Fibroblast of mammary gland (primary cell): ENCODE measurements around the gene HORMAD2.

Experiments
- DNase-seq: peaks from one replicate; pipeline ENCODE4 v3.0.0-alpha.2; 2010; ENCODE audit warnings: low read depth
- H3K4me3 ChIP-seq: 2 replicates; pipeline ENCODE4 v1.5.1; 2011; ENCODE audit warnings: low read depth, mild to moderate bottlenecking, low read length, moderate library complexity; ENCODE audit not compliant: control insufficient read depth
- TF ChIP-seq, protein P1 (sequence below): conservative IDR thresholded peaks from 2 replicates; pipeline ENCODE4 v1.5.1; 2011; ENCODE audit warnings: low read depth, low read length, inconsistent platforms; ENCODE audit not compliant: control insufficient read depth, insufficient read depth

The HORMAD2 gene

GRCh38 chr22:30185549-30185948, 105.3 kb downstream of the HORMAD2 start:
- TF ChIP-seq, protein P1, sequence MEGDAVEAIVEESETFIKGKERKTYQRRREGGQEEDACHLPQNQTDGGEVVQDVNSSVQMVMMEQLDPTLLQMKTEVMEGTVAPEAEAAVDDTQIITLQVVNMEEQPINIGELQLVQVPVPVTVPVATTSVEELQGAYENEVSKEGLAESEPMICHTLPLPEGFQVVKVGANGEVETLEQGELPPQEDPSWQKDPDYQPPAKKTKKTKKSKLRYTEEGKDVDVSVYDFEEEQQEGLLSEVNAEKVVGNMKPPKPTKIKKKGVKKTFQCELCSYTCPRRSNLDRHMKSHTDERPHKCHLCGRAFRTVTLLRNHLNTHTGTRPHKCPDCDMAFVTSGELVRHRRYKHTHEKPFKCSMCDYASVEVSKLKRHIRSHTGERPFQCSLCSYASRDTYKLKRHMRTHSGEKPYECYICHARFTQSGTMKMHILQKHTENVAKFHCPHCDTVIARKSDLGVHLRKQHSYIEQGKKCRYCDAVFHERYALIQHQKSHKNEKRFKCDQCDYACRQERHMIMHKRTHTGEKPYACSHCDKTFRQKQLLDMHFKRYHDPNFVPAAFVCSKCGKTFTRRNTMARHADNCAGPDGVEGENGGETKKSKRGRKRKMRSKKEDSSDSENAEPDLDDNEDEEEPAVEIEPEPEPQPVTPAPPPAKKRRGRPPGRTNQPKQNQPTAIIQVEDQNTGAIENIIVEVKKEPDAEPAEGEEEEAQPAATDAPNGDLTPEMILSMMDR: no peak
- no peak for DNase-seq

DNA sequence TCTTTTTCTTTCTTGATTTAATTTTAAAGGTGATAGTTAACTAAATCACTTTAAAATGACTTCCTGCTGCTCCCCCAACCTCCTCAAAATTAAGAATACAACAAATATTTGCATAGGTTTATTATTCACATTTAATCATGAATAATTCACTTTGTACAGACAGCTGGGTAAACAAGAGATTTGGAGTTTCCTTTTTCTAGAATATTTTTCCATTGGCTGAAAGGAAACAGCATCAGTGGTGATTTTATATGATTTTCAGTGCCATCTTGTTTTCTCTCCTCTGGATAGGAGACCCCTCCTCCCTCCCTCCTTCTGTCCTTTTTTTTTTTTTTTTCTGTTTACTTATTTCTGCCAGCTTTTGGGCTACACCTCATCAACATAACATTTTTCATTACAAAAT, 105.8 kb downstream of the HORMAD2 start:
- TF ChIP-seq, protein P1: no peak
- no peak overlapping the region for H3K4me3 ChIP-seq
- no peak for DNase-seq

More at GRCh38 chr22:30185549-30185948, 105.3 kb downstream of the HORMAD2 start:
- no peak overlapping the region for H3K4me3 ChIP-seq

DNA sequence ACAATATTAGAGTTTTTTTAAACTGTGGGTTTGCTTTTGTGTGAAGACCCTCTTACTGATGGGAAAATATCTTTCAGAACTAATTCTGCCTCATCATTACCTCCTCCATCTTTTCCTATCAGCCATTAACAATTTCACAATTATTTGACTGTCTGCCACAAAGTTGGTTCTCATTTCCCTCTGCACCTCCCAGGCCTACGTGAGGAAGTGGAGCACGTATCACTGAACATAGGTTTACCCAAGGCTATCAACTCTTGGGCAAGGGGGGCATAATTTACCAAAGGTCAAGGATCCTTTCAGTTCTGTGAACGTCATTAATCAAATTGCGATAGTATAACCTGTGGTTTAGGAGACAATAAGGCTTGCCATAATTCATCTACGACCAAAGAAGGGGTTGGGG, 106.2 kb downstream of the HORMAD2 start:
- no peak for DNase-seq
- TF ChIP-seq, protein P1: no peak
- no peak overlapping the region for H3K4me3 ChIP-seq

- H3K4me3 ChIP-seq: no peak overlapping the region
- no peak for DNase-seq
- TF ChIP-seq, protein P1: no peak
Measured at GRCh38 chr22:30187094-30187493, 106.8 kb downstream of the HORMAD2 start.

DNA sequence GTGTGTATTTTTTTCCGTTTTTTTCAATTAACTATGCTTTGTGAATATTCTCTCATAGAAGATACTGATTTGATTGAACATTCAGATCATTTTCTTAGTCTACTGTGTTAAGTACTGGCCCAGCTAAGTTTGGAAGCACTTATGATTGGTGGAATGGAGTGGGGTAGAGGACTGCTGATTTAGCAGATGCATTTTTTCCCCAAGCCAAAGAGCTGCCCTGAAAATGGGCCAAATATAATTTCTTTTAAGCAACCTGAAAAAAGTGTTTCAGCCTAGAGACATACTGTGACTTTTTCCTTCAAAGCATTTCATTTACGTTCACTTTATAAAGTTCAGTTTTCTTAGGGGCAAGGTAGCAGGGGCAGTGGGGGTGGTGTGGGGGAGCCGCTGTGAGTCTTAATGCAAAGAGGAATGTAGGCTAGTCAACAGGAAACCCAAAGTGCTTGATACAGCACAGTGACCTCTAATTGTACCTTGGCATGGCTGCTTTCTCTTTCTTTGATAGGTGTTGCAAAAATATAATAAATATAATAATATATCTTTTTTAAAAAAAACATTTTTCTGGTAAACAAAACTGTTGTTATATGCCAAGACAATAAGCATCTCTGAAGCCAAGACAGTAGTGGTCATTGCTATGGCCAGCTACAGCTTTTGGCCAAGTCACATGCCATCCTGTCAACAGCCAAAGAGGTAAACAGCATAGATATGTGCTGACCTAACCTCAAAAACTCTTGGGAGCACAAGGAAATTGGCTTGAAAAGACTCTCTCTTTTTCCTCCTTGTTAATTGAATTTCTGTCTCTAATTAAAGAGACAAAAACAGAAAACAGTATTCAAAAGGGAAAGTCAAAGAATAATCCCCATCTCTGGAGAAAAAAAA, 107.5 kb downstream of the HORMAD2 start:
- no peak overlapping the region for H3K4me3 ChIP-seq
- TF ChIP-seq, protein P1: no peak
- DNase-seq: peak; percentile 54

- TF ChIP-seq, protein P1: no peak
- DNase-seq: no peak
- H3K4me3 ChIP-seq: no peak overlapping the region
Measured at GRCh38 chr22:30188911-30189310, 108.6 kb downstream of the HORMAD2 start.

- no peak for DNase-seq
- TF ChIP-seq, protein P1: no peak
- H3K4me3 ChIP-seq: no peak overlapping the region
Measured at GRCh38 chr22:30190574-30190973, 110.3 kb downstream of the HORMAD2 start.
